Natural killer cell (primary cell): Measurements from ENCODE around the gene SV2C. TPM values are rescaled to one million over a fixed set of nuclear protein-coding genes. Genes with fewer than 3 reads are reported as not detected.

ENCODE experiments used
- ATAC-seq, 3 donors: fragments of 150-1000 bp in 2 of 3; fragments of 200-7000 bp in 1 of 3; cut with Tn5 transposase; 1 replicate in 1 of 3; 2 replicates in 2 of 3; pipeline ENCODE4 v1.10.0; 2021; ENCODE audit warnings: mild to moderate bottlenecking in 2 of 3, moderate library complexity in 2 of 3
- DNase-seq, 2 donors: peaks; one replicate each; pipeline versions ENCODE4 v3.0.0 to v3.0.0-alpha.2; 2013 to 2021; ENCODE audit warnings: mixed read lengths in 1 of 2
- H3K27ac ChIP-seq: one replicate; pipeline ENCODE4 v1.5.1; 2013; ENCODE audit warnings: mild to moderate bottlenecking, low read length
- H3K27me3 ChIP-seq: one replicate; pipeline ENCODE4 v1.6.1; 2013; ENCODE audit warnings: low read length; ENCODE audit not compliant: control insufficient read depth, insufficient read depth
- H3K36me3 ChIP-seq: one replicate; pipeline ENCODE4 v1.6.1; 2013; ENCODE audit warnings: low read length; ENCODE audit not compliant: control insufficient read depth, insufficient read depth
- H3K4me1 ChIP-seq: one replicate; pipeline ENCODE4 v1.6.1; 2013; ENCODE audit warnings: low read length; ENCODE audit not compliant: control insufficient read depth, insufficient read depth
- H3K4me3 ChIP-seq: one replicate; pipeline ENCODE4 v1.5.1; 2013; ENCODE audit warnings: low read length
- H3K9me3 ChIP-seq: one replicate; pipeline ENCODE4 v1.6.1; 2013; ENCODE audit warnings: low read length; ENCODE audit not compliant: control insufficient read depth, insufficient read depth
- H3K27ac Mint-ChIP-seq, 2 donors: one replicate each; pipeline ENCODE4 v1.8.0; 2022; ENCODE audit warnings: mild to moderate bottlenecking in 2 of 2, mixed read lengths in 2 of 2, moderate library complexity in 1 of 2
- H3K27me3 Mint-ChIP-seq, 2 donors: one replicate each; pipeline ENCODE4 v1.8.0; 2022; ENCODE audit warnings: low read depth in 2 of 2, mixed read lengths in 2 of 2
- H3K36me3 Mint-ChIP-seq: one replicate; pipeline ENCODE4 v1.8.0; 2022; ENCODE audit warnings: mixed read lengths
- H3K4me1 Mint-ChIP-seq, 2 donors: one replicate each; pipeline ENCODE4 v1.8.0; 2022; ENCODE audit warnings: mixed read lengths in 2 of 2
- H3K4me3 Mint-ChIP-seq: one replicate; pipeline ENCODE4 v1.8.0; 2022; ENCODE audit warnings: mild to moderate bottlenecking, moderate library complexity, mixed read lengths
- H3K9me3 Mint-ChIP-seq, 2 donors: one replicate each; pipeline ENCODE4 v1.8.0; 2022; ENCODE audit warnings: mixed read lengths in 2 of 2
- WGBS: methylation state at CpG from one replicate; pipeline ENCODE4 v1.1.7; 2013; ENCODE audit warnings: missing lambda C conversion rate; ENCODE audit not compliant: insufficient coverage; 5-methylcytosine and 5-hydroxymethylcytosine counted together
- intact Hi-C: fragments of 100-400 bp; cut with micrococcal nuclease; formaldehyde crosslinking; loops from one replicate; pipeline ENCODE4 v1.14.2; 2022
- total RNA-seq, 4 donors: library from RNA; stranded (reverse); fragments of 120-200 nt in 1 of 4; gene quantifications; one replicate each; pipeline versions ENCODE4 v1.2.3 to v1.2.4, GENCODE V29; 2013 to 2022
- TF ChIP-seq, protein P1 (sequence below): fragments of 200-600 bp; IDR thresholded peaks from one replicate; pipeline ENCODE4 v1.8.0; 2022; ENCODE audit warnings: antibody characterized with exemption

The SV2C gene
- total RNA-seq, 3 donors from 2014 or later (not counting 1 experiment from before 2014, with no cell fraction given) = not detected

GRCh38 chr5:76222318-76222717 is 139.1 kb downstream of the SV2C start:
- ATAC-seq (no peak), DNase-seq (no peak)
- Histone ChIP-seq H3K27ac (no peak overlapping the region), H3K36me3 (no peaks in the 10 kb centered on the region), H3K9me3 (no peaks in the 10 kb centered on the region), H3K4me1 (peaks cover 2% of the 10 kb centered on the region), H3K4me3 (no peak overlapping the region), H3K27me3 (no peaks in the 10 kb centered on the region)
- H3K27me3 Mint-ChIP-seq = no peaks in the 10 kb centered on the region
- H3K4me1 Mint-ChIP-seq = no peaks in the 10 kb centered on the region
- no peak overlapping the region for H3K27ac Mint-ChIP-seq
- H3K9me3 Mint-ChIP-seq = no peaks in the 10 kb centered on the region
- intact Hi-C loops = no loop called here
- H3K4me3 Mint-ChIP-seq = no peak overlapping the region
- TF ChIP-seq, protein P1, sequence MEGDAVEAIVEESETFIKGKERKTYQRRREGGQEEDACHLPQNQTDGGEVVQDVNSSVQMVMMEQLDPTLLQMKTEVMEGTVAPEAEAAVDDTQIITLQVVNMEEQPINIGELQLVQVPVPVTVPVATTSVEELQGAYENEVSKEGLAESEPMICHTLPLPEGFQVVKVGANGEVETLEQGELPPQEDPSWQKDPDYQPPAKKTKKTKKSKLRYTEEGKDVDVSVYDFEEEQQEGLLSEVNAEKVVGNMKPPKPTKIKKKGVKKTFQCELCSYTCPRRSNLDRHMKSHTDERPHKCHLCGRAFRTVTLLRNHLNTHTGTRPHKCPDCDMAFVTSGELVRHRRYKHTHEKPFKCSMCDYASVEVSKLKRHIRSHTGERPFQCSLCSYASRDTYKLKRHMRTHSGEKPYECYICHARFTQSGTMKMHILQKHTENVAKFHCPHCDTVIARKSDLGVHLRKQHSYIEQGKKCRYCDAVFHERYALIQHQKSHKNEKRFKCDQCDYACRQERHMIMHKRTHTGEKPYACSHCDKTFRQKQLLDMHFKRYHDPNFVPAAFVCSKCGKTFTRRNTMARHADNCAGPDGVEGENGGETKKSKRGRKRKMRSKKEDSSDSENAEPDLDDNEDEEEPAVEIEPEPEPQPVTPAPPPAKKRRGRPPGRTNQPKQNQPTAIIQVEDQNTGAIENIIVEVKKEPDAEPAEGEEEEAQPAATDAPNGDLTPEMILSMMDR = no peak
- no peaks in the 10 kb centered on the region for H3K36me3 Mint-ChIP-seq
- no CpG with 5 or more reads among the region's 3 CpGs for WGBS

- H3K4me1 ChIP-seq = peaks cover 2% of the 10 kb centered on the region
- H3K27me3 ChIP-seq = no peaks in the 10 kb centered on the region
- TF ChIP-seq, protein P1 = no peak
- no peak overlapping the region for H3K4me3 ChIP-seq
- DNase-seq = no peak
- H3K36me3 ChIP-seq = no peaks in the 10 kb centered on the region
- no peaks in the 10 kb centered on the region for H3K9me3 ChIP-seq
- intact Hi-C loops = no loop called here
- ATAC-seq = no peak
- no peak overlapping the region for H3K27ac Mint-ChIP-seq
- no peaks in the 10 kb centered on the region for H3K36me3 Mint-ChIP-seq
- no peaks in the 10 kb centered on the region for H3K4me1 Mint-ChIP-seq
- no peaks in the 10 kb centered on the region for H3K9me3 Mint-ChIP-seq
- H3K27me3 Mint-ChIP-seq = peaks cover 0 to 3% of the 10 kb centered on the region in 2 donors
- no peak overlapping the region for H3K4me3 Mint-ChIP-seq
- no peak overlapping the region for H3K27ac ChIP-seq
- 39% methylated on average over 2 of the region's 2 CpGs for WGBS
These were observed 140.5 kb downstream of the SV2C start for GRCh38 chr5:76223696-76224095.

- DNase-seq (no peak), ATAC-seq (no peak)
- Mint-ChIP-seq H3K27ac (no peak overlapping the region), H3K4me1 (no peaks in the 10 kb centered on the region), H3K4me3 (no peak overlapping the region), H3K36me3 (no peaks in the 10 kb centered on the region), H3K9me3 (no peaks in the 10 kb centered on the region), H3K27me3 (peaks cover 0 to 7% of the 10 kb centered on the region in 2 donors)
- H3K9me3 ChIP-seq = no peaks in the 10 kb centered on the region
- no peak overlapping the region for H3K27ac ChIP-seq
- WGBS = 80% methylated on average over 1 of the region's 1 CpG
- H3K36me3 ChIP-seq = no peaks in the 10 kb centered on the region
- TF ChIP-seq, protein P1 = no peak
- peaks cover 2% of the 10 kb centered on the region for H3K4me1 ChIP-seq
- H3K4me3 ChIP-seq = no peak overlapping the region
- H3K27me3 ChIP-seq = no peaks in the 10 kb centered on the region
- intact Hi-C loops = no loop called here
These were observed 141.7 kb downstream of the SV2C start for GRCh38 chr5:76224898-76225297.

DNA sequence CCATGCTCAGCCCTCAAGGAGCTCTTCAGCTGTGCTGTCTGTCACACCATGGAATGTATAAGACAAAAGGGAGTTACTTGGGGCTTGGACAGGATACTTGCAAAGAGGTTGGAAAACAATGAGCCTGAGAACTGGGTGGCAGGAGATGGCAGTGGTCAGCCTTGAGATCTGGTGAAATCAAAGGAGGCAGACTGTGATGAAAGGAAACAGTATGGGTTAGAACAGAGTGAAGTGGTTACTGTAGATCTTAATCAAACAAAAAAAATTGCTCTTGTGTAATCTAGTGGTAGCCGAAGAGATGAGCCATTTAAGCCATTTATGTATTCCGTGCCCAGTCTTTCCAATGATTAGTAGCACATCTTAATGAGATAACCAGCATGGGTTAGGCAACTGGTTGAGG is 142.2 kb downstream of the SV2C start:
- TF ChIP-seq, protein P1 = no peak
- H3K27me3 ChIP-seq = no peaks in the 10 kb centered on the region
- Mint-ChIP-seq H3K36me3 (no peaks in the 10 kb centered on the region), H3K27me3 (peaks cover 0 to 10% of the 10 kb centered on the region in 2 donors), H3K4me3 (no peak overlapping the region), H3K4me1 (no peaks in the 10 kb centered on the region), H3K9me3 (no peaks in the 10 kb centered on the region), H3K27ac (no peak overlapping the region)
- 34% methylated on average over 2 of the region's 2 CpGs for WGBS
- peaks cover 2% of the 10 kb centered on the region for H3K4me1 ChIP-seq
- DNase-seq (no peak), ATAC-seq (peak in 2 of 3 donors; percentile 37 to 71)
- intact Hi-C loops = no loop called here
- H3K4me3 ChIP-seq = no peak overlapping the region
- H3K36me3 ChIP-seq = no peaks in the 10 kb centered on the region
- no peaks in the 10 kb centered on the region for H3K9me3 ChIP-seq
- H3K27ac ChIP-seq = no peak overlapping the region
